Left ventricle myocardium superior (tissue), 1 donor: ENCODE data around the gene RSPO1. TPM values are rescaled to one million over a fixed set of nuclear protein-coding genes. Genes with fewer than 3 reads are reported as not detected.

ENCODE experiments used
- ATAC-seq: fragments of 200-7000 bp; cut with Tn5 transposase; one replicate; pipeline ENCODE4 v1.9.1; 2020; ENCODE audit warnings: mild to moderate bottlenecking, moderate library complexity
- DNase-seq: peaks from one replicate; pipeline ENCODE4 v3.0.0-alpha.2; 2020
- intact Hi-C: fragments of 100-400 bp; cut with micrococcal nuclease; formaldehyde crosslinking; loops from one replicate; pipeline ENCODE4 v1.11.0; 2022
- total RNA-seq: library from RNA; stranded (reverse); fragmentation: NEBNext Ultra II Directional; extraction: Animal tissue kit (Norgen Biotek cat#: 25700); gene quantifications from one replicate; pipeline ENCODE4 v1.2.1, GENCODE V29; 2021
- donor health status: DM: no; HTN: yes; CAD: no; lungs with severe emphysema.

The RSPO1 gene
- total RNA-seq, 1 donor from 2014 or later, result 0.47 TPM

DNA sequence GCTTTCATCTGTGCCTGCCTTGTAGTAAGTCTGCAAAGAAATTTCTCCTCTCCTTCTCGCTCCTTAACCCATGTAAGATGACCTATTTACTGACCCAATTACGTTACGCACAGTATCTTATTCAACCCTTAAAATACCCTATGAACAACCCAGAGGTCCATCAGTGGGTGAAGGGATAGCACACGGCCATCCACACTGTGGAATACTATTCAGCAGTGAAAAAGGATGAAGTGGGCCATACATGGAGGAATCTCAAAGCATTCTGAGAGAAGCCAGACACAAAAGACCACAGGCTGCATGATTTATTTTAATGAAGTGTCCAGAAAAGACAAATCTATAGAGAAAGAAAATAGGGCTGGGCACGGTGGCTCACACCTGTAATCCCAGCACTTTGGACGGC lies 23.8 kb upstream of the RSPO1 start:
- ATAC-seq, result no peak
- no peak for DNase-seq
- intact Hi-C loops, result no loop called here

DNA sequence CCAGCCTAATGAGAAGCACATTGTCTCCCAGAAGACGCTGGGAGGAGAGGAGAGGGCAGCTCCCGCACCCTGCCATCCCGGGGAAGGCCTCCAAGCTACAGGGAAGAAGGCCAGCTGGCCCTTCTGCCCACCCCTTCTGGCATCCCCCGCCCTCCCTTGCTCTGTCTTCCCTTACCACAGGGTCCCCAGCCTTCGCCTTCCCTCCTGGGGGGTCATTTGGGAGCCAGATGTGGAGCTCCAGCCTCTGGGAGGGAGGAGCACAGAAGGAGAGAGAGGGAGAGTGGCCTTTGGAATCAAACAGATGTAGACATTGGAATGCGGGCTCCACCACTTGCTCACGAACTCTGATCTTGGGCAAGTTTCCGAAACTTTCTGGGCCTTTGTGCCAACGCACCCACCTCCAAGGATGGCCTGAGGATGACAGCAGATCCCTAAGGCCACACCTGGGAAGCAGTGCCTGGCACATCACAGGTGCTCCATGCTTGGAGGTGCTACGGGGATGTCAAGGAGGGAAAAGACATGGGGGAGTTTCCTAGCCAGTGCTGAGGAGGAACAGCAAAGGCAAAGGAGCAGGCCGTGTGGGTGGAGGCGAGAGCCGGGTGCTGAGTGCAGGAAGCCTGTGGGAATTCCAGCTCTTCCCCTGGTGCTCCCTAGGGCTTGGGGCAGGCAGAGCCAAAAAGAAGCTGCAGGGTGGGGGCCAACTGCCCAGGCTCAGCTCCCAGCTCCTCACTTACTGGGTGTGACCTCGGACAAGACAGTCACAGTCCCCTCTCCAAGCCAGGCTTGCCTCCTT lies 23.1 kb upstream of the RSPO1 start:
- intact Hi-C loops, result no loop called here
- DNase-seq, result no peak
- ATAC-seq, result no peak

DNA sequence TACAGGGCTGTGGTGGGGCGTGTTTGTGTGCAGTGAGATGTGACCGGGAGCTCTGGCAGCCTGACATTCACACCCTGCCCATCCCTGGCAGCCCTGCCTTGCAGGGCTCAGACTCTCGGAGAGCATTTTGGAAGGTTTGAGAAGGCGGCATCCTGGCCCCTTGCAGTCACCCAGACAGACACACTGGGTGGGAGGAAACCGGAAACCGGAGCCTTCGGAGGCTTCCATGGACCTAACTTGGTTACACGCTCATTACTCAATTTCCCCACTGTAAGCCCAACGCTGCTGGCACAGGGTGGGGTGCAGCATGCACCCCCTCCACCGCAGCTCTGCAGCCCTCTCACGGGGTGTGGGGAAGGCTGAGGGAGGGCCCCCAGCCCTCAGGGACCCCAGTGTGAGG lies 22.2 kb upstream of the RSPO1 start:
- DNase-seq (no peak), ATAC-seq (no peak)
- intact Hi-C loops, result no loop called here

DNA sequence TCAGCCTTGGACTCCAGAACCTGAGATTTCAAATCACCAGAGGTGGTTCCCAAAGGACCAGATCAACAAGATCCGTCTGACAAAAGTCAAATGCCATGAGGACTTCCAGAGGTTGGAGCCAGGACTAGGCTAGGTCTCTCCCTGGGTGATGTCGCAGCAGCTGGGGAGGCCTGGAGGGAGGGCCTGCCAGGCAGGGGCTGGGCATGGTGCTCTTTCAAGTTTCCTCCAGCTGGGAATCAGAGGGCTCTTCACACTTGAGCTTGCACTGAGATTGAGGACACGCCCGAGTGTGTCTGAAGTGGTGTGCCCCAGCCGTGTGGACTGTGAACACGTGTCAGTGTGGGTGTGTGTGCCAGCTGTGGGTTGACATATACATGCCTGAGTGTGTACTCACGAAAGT lies 21.3 kb upstream of the RSPO1 start:
- DNase-seq, result no peak
- intact Hi-C loops, result no loop called here
- ATAC-seq, result no peak

GRCh38 chr1:37655274-37655673 lies 20.6 kb upstream of the RSPO1 start:
- DNase-seq (no peak), ATAC-seq (no peak)
- intact Hi-C loops, result no loop called here

GRCh38 chr1:37653906-37654305 lies 19.2 kb upstream of the RSPO1 start:
- DNase-seq (no peak), ATAC-seq (no peak)
- intact Hi-C loops, result no loop called here

- DNase-seq, result no peak
- no peak for ATAC-seq
- intact Hi-C loops, result no loop called here
These were observed 18.3 kb upstream of the RSPO1 start for GRCh38 chr1:37652976-37653375.

GRCh38 chr1:37651803-37652202 lies 17.1 kb upstream of the RSPO1 start:
- no peak for ATAC-seq
- intact Hi-C loops, result no loop called here
- no peak for DNase-seq

DNA sequence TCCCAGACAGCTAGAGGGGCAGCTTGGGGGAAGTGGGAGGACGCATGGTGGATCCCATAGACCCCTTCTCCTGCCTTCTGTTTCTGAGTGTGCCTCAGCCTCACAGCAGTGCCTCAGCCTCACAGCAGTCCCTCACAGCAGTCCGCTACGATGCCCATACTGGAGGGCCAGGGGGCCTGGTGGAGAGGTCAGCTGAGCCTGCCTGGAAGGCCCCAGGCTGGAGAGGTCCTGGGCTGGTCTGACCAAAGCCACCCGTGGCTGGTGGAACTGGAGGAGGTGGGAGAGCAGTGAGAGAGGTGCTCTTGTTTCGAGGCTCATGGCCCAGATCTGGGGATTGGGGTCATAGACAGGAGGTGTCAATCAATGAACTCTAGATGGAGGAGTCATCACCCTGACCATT lies 16.0 kb upstream of the RSPO1 start:
- DNase-seq (no peak), ATAC-seq (no peak)
- intact Hi-C loops, result no loop called here

DNA sequence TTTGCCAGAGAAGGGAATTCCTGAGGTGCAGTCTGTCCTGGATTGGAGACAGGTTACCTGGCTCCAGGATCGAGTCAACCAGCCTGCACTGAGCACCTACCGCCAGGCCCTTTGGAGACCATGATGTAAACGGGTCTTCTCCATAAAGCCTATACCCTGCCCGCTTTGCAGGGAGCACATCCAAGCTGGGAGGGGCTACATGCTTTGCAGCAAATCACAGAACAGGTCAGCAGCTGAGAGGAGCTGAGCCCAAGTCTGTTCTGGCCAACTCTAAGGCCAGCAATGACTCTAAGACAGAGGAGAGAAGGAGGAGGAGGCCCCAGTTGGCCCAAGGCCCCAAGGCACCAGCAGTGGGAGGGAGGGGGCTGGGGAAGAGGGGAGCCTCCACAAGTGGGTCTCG lies 15.5 kb upstream of the RSPO1 start:
- ATAC-seq, result no peak
- intact Hi-C loops, result no loop called here
- no peak for DNase-seq

GRCh38 chr1:37647281-37647680 lies 12.6 kb upstream of the RSPO1 start:
- ATAC-seq, result no peak
- intact Hi-C loops, result no loop called here
- DNase-seq, result no peak

DNA sequence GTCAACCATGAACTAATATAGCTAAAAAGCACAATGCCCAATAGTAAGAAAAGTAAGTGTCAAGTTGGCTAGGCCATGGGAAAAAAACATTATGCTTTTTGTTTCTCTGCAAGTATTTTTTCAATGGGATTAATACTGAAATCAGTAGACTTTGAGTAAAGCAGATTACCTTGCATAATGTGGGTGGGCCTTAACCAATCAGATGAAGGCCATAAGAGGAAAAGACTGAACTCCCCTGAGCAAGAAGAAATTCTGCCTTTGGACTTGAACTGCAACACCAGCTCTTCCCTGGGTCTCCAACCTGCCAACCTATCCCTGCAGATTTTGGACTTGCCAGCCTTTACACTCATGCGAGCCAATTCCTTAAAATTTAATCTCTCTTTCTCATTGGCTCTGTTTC lies 6.4 kb upstream of the RSPO1 start:
- ATAC-seq, result no peak
- intact Hi-C loops, result no loop called here
- no peak for DNase-seq

DNA sequence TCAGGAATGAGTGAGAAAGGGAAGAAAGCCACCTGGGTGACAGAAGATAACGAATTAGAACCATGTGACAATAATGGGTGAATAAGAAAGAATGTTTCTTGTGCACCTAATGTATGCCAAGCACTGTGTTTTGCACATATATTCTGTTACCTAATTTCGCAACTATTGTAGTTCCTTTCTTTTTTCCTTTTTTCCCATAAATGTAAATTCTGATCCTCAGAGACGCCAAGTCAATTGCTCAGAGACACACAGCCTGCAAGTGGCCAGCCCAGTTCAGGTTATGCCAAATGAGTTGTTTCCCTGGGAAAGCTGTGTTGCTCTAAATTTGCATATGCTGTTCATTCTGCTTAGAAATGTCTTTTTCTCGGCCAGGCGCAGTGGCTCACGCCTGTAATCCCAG lies 1.7 kb upstream of the RSPO1 start:
- DNase-seq (no peak), ATAC-seq (no peak)
- intact Hi-C loops, result no loop called here

DNA sequence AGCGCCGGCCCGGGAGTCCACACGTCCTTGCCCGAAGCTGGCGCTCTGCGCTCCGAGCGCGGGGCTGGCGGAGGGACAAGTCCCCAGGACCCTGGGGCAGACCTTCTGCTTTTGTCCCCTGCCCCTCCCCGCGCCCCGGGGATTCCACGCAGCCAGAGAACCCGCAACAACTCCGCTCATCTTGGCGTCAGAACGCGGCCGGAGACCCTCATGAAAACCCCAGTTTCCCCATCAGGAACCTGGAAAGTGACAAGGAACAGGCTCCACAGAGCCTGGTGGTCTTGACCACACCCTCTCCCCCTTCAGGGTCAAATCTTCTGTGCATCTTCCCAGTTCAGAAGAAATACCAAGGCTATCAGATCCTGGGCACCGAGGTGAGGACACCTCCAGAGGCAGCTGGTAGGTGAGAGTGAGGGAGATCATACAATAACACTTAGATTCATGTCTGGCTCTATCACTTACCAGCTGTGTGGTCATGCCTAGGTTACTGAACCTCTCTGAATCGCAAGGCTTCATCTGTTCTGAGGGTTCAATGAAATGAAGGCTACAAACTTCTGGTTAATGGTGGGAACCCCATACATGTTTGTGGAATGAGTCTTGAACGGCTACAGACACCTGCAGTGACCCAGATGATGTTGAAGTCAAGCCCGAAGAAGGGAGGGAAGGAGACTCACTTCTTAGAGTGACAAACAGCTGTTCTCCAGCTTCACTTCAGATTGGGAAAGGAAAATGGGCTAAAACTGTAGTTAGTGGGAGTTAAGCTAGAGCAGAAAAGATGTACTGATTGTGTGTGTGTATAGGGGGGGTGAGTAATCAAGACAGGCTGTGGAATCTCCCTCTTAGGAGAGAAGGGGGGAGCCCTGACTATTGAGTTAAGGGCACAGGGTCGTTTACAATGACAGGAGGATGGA lies 555 bp upstream of the RSPO1 start:
- DNase-seq (no peak), ATAC-seq (no peak)
- intact Hi-C loops, result no loop called here

DNA sequence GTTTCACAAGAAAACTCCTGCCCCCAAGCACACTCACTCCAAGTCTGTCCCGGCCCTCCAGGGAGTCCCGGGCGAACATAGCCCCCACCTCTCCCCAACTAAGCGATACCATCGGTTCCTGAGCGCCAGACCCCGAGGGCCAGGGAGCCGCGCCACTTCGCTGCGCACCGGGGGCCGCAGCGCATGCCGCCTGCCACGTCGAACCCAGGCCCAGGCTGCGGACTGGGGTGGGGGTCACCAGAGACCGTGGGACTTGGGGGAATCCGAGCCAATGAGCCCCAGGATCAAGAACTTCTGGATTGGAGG lies 801 bp downstream of the RSPO1 start:
- ATAC-seq (no peak), DNase-seq (no peak)
- intact Hi-C loops, result no loop called here

DNA sequence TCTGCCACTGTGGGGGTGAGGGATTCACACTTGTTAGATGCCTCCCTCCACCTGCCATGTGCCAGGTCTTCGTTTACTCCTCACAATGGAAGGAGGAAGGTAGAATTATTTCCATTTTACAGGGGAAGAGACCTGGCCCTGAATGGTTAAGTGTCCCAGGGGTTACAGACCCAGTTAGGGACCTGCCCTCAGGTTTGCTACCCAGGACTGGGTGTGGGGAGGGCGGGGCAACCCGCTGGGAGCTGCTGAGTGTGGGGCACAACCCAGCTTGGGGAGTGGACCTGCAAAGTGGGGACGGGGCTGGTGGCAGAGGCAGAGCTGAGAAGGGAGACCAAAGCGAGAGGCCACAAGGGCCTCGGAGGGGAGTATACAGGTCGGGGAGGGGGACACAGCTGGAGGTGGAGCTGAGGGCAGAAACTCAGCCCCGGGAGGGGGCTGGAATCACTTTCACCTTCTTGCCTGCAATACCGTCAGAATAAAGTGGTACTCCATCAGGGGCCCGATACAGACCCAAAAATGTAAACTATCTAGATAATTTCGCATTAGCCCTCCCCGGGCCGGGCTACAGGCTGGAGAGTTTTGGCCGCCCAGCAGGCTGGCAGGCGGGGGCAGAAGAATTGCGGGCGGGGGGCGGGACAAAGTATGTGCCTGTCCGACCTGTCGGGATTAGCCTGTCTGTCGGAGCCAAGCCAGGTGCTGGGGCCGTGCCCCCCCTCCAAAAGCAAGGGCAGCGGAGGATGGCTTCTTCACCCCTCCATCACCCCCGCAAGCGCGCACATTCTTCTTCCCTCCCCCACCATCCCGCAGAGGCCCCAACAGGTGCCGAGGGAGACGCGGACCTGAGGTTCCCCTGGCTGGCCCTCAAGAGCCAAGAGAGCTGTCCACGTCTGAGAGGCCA lies 1.4 kb downstream of the RSPO1 start:
- ATAC-seq, result no peak
- DNase-seq, result no peak
- intact Hi-C loops, result no loop called here

- ATAC-seq, result no peak
- intact Hi-C loops, result no loop called here
- no peak for DNase-seq
These were observed 3.7 kb downstream of the RSPO1 start for GRCh38 chr1:37631036-37631435.

DNA sequence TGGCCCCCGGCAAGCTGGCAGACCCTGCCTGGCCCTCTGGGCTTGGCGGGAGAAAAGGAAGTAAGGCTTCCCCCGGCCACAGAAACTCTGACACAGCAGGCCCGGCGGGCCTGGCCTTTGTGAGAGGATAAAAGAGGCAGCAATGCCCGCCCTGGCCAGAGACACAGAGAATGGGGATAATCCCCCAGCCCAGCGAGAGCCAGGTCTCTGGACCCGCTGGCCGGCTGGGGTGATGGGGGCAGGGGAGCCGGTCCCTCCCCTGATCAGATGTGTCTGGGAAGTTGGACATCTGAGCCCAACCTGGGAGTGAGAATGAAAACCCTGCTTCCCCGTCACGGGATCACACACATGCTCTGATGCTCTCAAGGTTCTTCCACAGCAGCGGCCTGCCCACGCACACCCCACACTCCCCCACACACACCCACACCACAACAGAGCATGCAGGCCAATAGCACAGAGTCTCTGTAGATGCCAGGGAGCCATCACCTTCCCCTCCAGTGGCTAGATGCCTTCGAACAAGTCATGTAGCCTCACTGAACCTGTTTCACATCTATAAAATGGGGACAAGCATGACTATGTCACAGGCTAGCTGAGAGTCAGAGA lies 4.2 kb downstream of the RSPO1 start:
- ATAC-seq, result no peak
- intact Hi-C loops, result no loop called here
- DNase-seq, result no peak

GRCh38 chr1:37629726-37630425 lies 4.8 kb downstream of the RSPO1 start:
- DNase-seq, result no peak
- intact Hi-C loops, result no loop called here
- no peak for ATAC-seq
